ENCODE results near the gene ALAD.

Gene ALAD

DNA sequence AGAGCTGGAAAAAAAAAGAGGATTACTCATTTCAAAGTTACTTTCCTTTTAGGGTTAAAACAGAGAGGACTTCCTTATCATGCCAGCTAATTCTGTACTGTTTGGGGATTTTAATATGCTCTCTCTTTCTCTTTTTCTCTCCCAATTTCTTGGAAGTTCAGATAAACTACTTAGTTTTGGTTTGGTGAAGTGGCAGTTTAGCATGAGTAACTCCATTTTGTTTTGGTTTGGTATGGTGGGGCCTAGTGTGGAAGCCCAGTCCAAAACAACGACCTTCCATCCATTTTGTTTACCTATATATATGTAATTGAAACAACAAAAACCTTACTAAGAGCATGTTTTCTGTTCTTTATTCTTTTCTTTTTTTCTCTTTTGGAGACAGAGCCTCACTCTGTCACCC, 55.4 kb downstream of the ALAD start:
- Histone ChIP-seq H3K4me3 (ENCODE audit: low read depth in 1 of 2, low read length in 2 of 2) (no peak overlapping the region), H4K20me1 (ENCODE audit: insufficient read depth, low read length) (no peaks in the 10 kb centered on the region), H3K27ac (ENCODE audit: low read length) (no peak overlapping the region), H3K36me3 (ENCODE audit: insufficient read depth, low read length) (no peaks in the 10 kb centered on the region), H3K9me3 (ENCODE audit: insufficient read depth, low read length, severe bottlenecking) (no peaks in the 10 kb centered on the region), H3K27me3 (ENCODE audit: insufficient read depth, low read length, poor library complexity) (peaks cover 17% of the 10 kb centered on the region), H3K79me2 (ENCODE audit: insufficient read depth, low read length) (no peaks in the 10 kb centered on the region), H3K4me2 (ENCODE audit: insufficient read depth, low read length) (no peak overlapping the region), H2AFZ (ENCODE audit: low read depth, low read length) (no peak overlapping the region), H3K9ac (ENCODE audit: low read depth, low read length) (no peak overlapping the region), H3K4me1 (ENCODE audit: insufficient read depth, low read length) (peaks cover 24% of the 10 kb centered on the region)
- DNase-seq, result no peak
- no peak for TF ChIP-seq EZH2 (IDR thresholded peaks at IDR 0.05; ENCODE audit: borderline replicate concordance, low read depth, low read length, severe bottlenecking)
- TF ChIP-seq, protein P1, sequence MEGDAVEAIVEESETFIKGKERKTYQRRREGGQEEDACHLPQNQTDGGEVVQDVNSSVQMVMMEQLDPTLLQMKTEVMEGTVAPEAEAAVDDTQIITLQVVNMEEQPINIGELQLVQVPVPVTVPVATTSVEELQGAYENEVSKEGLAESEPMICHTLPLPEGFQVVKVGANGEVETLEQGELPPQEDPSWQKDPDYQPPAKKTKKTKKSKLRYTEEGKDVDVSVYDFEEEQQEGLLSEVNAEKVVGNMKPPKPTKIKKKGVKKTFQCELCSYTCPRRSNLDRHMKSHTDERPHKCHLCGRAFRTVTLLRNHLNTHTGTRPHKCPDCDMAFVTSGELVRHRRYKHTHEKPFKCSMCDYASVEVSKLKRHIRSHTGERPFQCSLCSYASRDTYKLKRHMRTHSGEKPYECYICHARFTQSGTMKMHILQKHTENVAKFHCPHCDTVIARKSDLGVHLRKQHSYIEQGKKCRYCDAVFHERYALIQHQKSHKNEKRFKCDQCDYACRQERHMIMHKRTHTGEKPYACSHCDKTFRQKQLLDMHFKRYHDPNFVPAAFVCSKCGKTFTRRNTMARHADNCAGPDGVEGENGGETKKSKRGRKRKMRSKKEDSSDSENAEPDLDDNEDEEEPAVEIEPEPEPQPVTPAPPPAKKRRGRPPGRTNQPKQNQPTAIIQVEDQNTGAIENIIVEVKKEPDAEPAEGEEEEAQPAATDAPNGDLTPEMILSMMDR (IDR thresholded peaks at IDR 0.05; ENCODE audit: borderline replicate concordance, extremely low read depth, low read length, poor library complexity, severe bottlenecking), result no peak
- no peak for ATAC-seq (ENCODE audit: insufficient read depth, low read depth)

DNA sequence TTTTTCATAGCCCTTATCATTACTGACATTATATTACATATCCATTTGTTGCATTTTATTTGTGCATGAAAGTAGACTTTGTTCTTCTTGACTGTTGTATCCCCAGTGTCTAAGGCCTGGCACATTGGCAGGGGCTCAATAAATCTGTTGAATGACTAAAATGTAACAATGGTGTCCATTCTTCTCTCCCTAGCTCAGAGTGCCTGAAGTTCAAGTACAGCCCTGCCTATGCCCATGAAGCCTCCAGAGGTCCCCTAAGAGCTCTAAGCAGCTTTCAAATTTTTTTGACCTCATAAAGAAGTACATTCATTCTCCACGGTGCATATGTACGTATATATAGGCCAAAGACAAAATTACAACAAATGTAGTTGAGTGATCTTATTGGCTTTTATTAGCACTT, 55.9 kb downstream of the ALAD start:
- Histone ChIP-seq H3K27me3 (ENCODE audit: insufficient read depth, low read length, poor library complexity) (peaks cover 12% of the 10 kb centered on the region), H4K20me1 (ENCODE audit: insufficient read depth, low read length) (no peaks in the 10 kb centered on the region), H2AFZ (ENCODE audit: low read depth, low read length) (no peak overlapping the region), H3K9me3 (ENCODE audit: insufficient read depth, low read length, severe bottlenecking) (no peaks in the 10 kb centered on the region), H3K4me2 (ENCODE audit: insufficient read depth, low read length) (no peak overlapping the region), H3K36me3 (ENCODE audit: insufficient read depth, low read length) (no peaks in the 10 kb centered on the region), H3K4me3 (ENCODE audit: low read depth in 1 of 2, low read length in 2 of 2) (no peak overlapping the region), H3K4me1 (ENCODE audit: insufficient read depth, low read length) (peaks cover 29% of the 10 kb centered on the region), H3K79me2 (ENCODE audit: insufficient read depth, low read length) (no peaks in the 10 kb centered on the region), H3K27ac (ENCODE audit: low read length) (no peak overlapping the region), H3K9ac (ENCODE audit: low read depth, low read length) (no peak overlapping the region)
- ATAC-seq (ENCODE audit: insufficient read depth, low read depth), result no peak
- TF ChIP-seq, protein P1 (IDR thresholded peaks at IDR 0.05; ENCODE audit: borderline replicate concordance, extremely low read depth, low read length, poor library complexity, severe bottlenecking), result no peak
- TF ChIP-seq EZH2 (IDR thresholded peaks at IDR 0.05; ENCODE audit: borderline replicate concordance, low read depth, low read length, severe bottlenecking), result no peak
- no peak for DNase-seq

DNA sequence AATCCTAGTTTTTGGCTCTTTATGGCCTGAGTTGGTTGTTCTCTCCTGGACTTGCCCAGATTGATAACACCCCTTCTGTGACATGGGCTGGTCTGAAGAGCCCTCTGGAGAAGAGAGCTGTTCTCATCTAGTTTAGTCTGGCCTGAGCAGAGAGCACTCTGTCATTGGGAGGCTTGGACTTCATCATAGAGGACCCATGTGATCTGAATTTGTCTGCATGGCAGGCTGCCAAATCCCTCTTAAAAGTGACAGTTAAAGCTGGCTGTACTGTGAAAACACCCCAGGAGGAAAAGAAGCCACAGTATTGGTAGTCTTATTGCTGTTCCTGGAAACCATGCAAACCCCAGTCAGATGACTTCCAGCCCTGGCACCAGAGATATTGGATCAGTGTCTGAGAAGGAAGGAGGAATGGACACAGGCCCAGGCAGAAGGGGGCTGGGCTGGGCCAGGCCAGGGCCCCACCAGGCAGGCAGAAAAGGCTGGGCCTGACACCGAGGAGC, 57.3 kb downstream of the ALAD start:
- H3K27ac ChIP-seq (ENCODE audit: low read length), result peak overlapping the region; percentile 62; the same call in 1 of the 2 replicates
- no peak overlapping the region for H3K4me3 ChIP-seq (ENCODE audit: low read depth in 1 of 2, low read length in 2 of 2)
- TF ChIP-seq, protein P1 (IDR thresholded peaks at IDR 0.05; ENCODE audit: borderline replicate concordance, extremely low read depth, low read length, poor library complexity, severe bottlenecking), result no peak
- TF ChIP-seq EZH2 (IDR thresholded peaks at IDR 0.05; ENCODE audit: borderline replicate concordance, low read depth, low read length, severe bottlenecking), result no peak
- peak overlapping the region; percentile 28; the same call in 1 of the 2 replicates for H3K9ac ChIP-seq (ENCODE audit: low read depth, low read length)
- ATAC-seq (ENCODE audit: insufficient read depth, low read depth) (no peak), DNase-seq (peak; percentile 60)
- H3K79me2 ChIP-seq (ENCODE audit: insufficient read depth, low read length), result no peaks in the 10 kb centered on the region
- H3K36me3 ChIP-seq (ENCODE audit: insufficient read depth, low read length), result no peaks in the 10 kb centered on the region
- peaks cover 2% of the 10 kb centered on the region for H3K27me3 ChIP-seq (ENCODE audit: insufficient read depth, low read length, poor library complexity)
- no peaks in the 10 kb centered on the region for H3K9me3 ChIP-seq (ENCODE audit: insufficient read depth, low read length, severe bottlenecking)
- H3K4me1 ChIP-seq (ENCODE audit: insufficient read depth, low read length), result peaks cover 32% of the 10 kb centered on the region
- H2AFZ ChIP-seq (ENCODE audit: low read depth, low read length), result peak overlapping the region; percentile 36
- no peaks in the 10 kb centered on the region for H4K20me1 ChIP-seq (ENCODE audit: insufficient read depth, low read length)
- no peak overlapping the region for H3K4me2 ChIP-seq (ENCODE audit: insufficient read depth, low read length)

All from DND-41 (cell line).